ENCODE data around the gene SULT4A1. TPM values are rescaled to one million over a fixed set of nuclear protein-coding genes. Genes with fewer than 3 reads are reported as not detected.

The SULT4A1 gene
- total and polyA plus RNA-seq, 2 of the 8 experiments (the other 6 are each of a cell fraction or from before 2014, with no cell fraction given) = 9.1 to 11.8 TPM

GRCh38 chr22:43776081-43776670 is 86.1 kb downstream of the SULT4A1 start:
- H3K4me1 ChIP-seq (replicated peaks in 1 of 4; ENCODE audit: control insufficient read depth in 3 of 4, insufficient read depth in 4 of 4, low read length in 3 of 4) = no peaks in the 10 kb centered on the region
- no peak for FAIRE-seq
- no peaks in the 10 kb centered on the region for H3K79me1 ChIP-seq (ENCODE audit: low read depth, low read length)
- H4K8ac ChIP-seq (ENCODE audit: extremely low read depth, insufficient read depth, low read length) = no peak overlapping the region
- no peak overlapping the region for H3K4ac ChIP-seq (replicated peaks; ENCODE audit: insufficient read length, low read depth, low read length)
- POLR2A ChIA-PET (ENCODE audit: partially characterized antibody) = no interaction called here
- no peak overlapping the region for H3K9ac ChIP-seq (replicated peaks in 1 of 4; ENCODE audit: extremely low read depth in 1 of 4, low read depth in 3 of 4, low read length in 3 of 4)
- no peaks in the 10 kb centered on the region for H3K23me2 ChIP-seq (ENCODE audit: low read depth, low read length)
- DNase-seq (ENCODE audit: low read depth in 1 of 2, low spot score in 2 of 2) = no peak
- H3K23ac ChIP-seq (ENCODE audit: insufficient read length) = no peak overlapping the region
- no peak overlapping the region for H2AK5ac ChIP-seq (ENCODE audit: low read depth, low read length)
- H4K91ac ChIP-seq (replicated peaks; ENCODE audit: insufficient read length, low read length) = no peak overlapping the region
- no peaks in the 10 kb centered on the region for H4K20me1 ChIP-seq (replicated peaks in 1 of 2; ENCODE audit: control insufficient read depth in 1 of 2, insufficient read depth in 2 of 2, low read length in 2 of 2)
- WGBS, 2 experiments (ENCODE audit: extremely low coverage in 1 of 2, insufficient coverage in 1 of 2, insufficient read length in 1 of 2, insufficient replicate concordance in 2 of 2, low coverage in 1 of 2, low lambda C conversion rate in 2 of 2, missing lambda C conversion rate in 1 of 2) = 80% methylated on average over 9 of the region's 9 CpGs; no CpG with 5 or more reads in 1 of the 2 experiments
- H2BK15ac ChIP-seq (ENCODE audit: low read length) = no peak overlapping the region
- no peaks in the 10 kb centered on the region for H3K36me3 ChIP-seq (ENCODE audit: control insufficient read depth in 2 of 4, insufficient read depth in 4 of 4, low read length in 3 of 4)
- H3K56ac ChIP-seq (replicated peaks; ENCODE audit: insufficient read length, low read depth, low read length) = no peak overlapping the region
- H3K4me3 ChIP-seq (ENCODE audit: extremely low read depth in 1 of 4, insufficient read depth in 2 of 4, low read depth in 3 of 4, low read length in 4 of 4) = no peak overlapping the region
- H3K79me2 ChIP-seq (ENCODE audit: control insufficient read depth in 1 of 2, insufficient read depth in 2 of 2, low read length in 2 of 2) = no peaks in the 10 kb centered on the region
- CTCF ChIA-PET (ENCODE audit: partially characterized antibody) = interaction anchor here (0.7 kb wide), 1 partner anchor 21 kb away, joined by 3 read pairs; no protein-coding TSS in a partner anchor
- no peak overlapping the region for H2BK120ac ChIP-seq (replicated peaks; ENCODE audit: low read depth, low read length)
- TF ChIP-seq CTCF (IDR thresholded peaks at IDR 0.05; ENCODE audit: control extremely low read depth in 1 of 3, insufficient read depth in 1 of 3, low read depth in 1 of 3, low read length in 3 of 3) = no peak
- no peak for TF ChIP-seq EZH2 (IDR thresholded peaks at IDR 0.05; ENCODE audit: low read depth, low read length, severe bottlenecking)
- TF ChIP-seq TAF1 (IDR thresholded peaks at IDR 0.05; ENCODE audit: low read depth, low read length) = no peak
- TF ChIP-seq TBP (IDR thresholded peaks at IDR 0.05; ENCODE audit: low read depth, low read length) = no peak
- no peak for TF ChIP-seq CHD2 (IDR thresholded peaks at IDR 0.05; ENCODE audit: low read length)
- no peak for TF ChIP-seq CBX8 (IDR thresholded peaks at IDR 0.05; ENCODE audit: borderline replicate concordance, low read depth, low read length)
- no peak for TF ChIP-seq JUN (IDR thresholded peaks at IDR 0.05; ENCODE audit: low read depth, low read length)
- TF ChIP-seq CREB1 (IDR thresholded peaks at IDR 0.05) = no peak
- H2AFZ ChIP-seq (ENCODE audit: low read length) = no peak overlapping the region
- no peaks in the 10 kb centered on the region for H3K9me3 ChIP-seq (ENCODE audit: insufficient read depth in 2 of 2, low read depth in 1 of 2, low read length in 1 of 2)
- H3K18ac ChIP-seq (ENCODE audit: extremely low read depth, low read length) = no peak overlapping the region
- H2BK20ac ChIP-seq (ENCODE audit: low read length) = no peak overlapping the region
- H3K4me2 ChIP-seq (ENCODE audit: insufficient read depth in 1 of 2, low read depth in 2 of 2, low read length in 2 of 2) = no peak overlapping the region
- no peak overlapping the region for H2BK12ac ChIP-seq (ENCODE audit: low read depth, low read length)
- no peak overlapping the region for H4K5ac ChIP-seq (ENCODE audit: insufficient read length, low read depth, low read length)
- no peak overlapping the region for H2BK5ac ChIP-seq (ENCODE audit: low read depth, low read length)
- no peaks in the 10 kb centered on the region for H3K27me3 ChIP-seq (replicated peaks in 1 of 4; ENCODE audit: control insufficient read depth in 3 of 4, extremely low read depth in 1 of 4, insufficient read depth in 3 of 4, low read length in 3 of 4)
- H3K27ac ChIP-seq (ENCODE audit: low read depth, low read length) = no peak overlapping the region
- H3K14ac ChIP-seq (ENCODE audit: insufficient read length) = no peak overlapping the region
